Measurements from ENCODE around the gene LUC7L3. TPM values are rescaled to one million over a fixed set of nuclear protein-coding genes. Genes with fewer than 3 reads are reported as not detected.

The LUC7L3 gene
- total and polyA plus RNA-seq, 10 of the 15 experiments (the other 5 are each of a cell fraction or from before 2014, with no cell fraction given): 51.3 to 176 (median 149) TPM

DNA sequence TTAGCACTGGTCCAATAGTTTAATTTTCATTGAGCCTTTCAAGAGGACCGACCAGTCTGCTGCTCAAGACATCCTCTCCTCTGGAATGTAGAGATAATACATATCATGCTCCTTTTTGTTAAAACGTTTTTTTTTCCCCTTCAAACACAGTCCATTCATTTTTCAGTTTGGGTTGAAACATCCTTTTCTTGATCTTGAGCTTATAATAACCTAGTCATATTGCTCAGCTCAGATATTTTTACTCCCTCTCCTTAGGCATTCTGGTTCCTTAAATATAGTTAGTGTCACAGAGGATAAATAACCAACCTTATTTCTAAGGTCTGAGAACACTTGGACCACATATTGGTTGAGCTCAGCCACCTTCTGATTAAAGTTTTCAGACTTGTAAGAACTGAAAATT lies 35.1 kb downstream of the LUC7L3 start:
- TF ChIP-seq EED (IDR thresholded peaks at IDR 0.05; ENCODE audit: low read depth) (no peak), TAF1 (IDR thresholded peaks at IDR 0.05; ENCODE audit: borderline replicate concordance, low read depth, low read length) (no peak), BACH1 (IDR thresholded peaks at IDR 0.05; ENCODE audit: borderline replicate concordance) (no peak), EGR1 (IDR thresholded peaks at IDR 0.05; ENCODE audit: borderline replicate concordance in 1 of 2, low read depth in 2 of 2, low read length in 2 of 2) (no peak), NBN (IDR thresholded peaks at IDR 0.05) (no peak), YY1 (IDR thresholded peaks at IDR 0.05; ENCODE audit: low read depth, low read length) (no peak), ZNF274 (IDR thresholded peaks at IDR 0.05; ENCODE audit: insufficient read depth, insufficient read length) (no peak), ZNF384 (IDR thresholded peaks at IDR 0.05; ENCODE audit: borderline replicate concordance, low read depth, low read length) (no peak), RCOR1 (conservative IDR thresholded peaks at IDR 0.05; ENCODE audit: low read depth, low read length) (no peak), PAX5 (IDR thresholded peaks at IDR 0.05; ENCODE audit: borderline replicate concordance, low read depth, low read length) (no peak), YBX1 (IDR thresholded peaks at IDR 0.05) (no peak), STAT1 (conservative IDR thresholded peaks at IDR 0.05) (no peak), IKZF1 (conservative IDR thresholded peaks at IDR 0.05) (no peak), KLF5 (IDR thresholded peaks at IDR 0.05; ENCODE audit: partially characterized antibody) (no peak), RFX5 (IDR thresholded peaks at IDR 0.05; ENCODE audit: low read depth, low read length) (no peak), NFIC (IDR thresholded peaks at IDR 0.05; ENCODE audit: low read depth, low read length) (no peak), FOS (IDR thresholded peaks at IDR 0.05; ENCODE audit: borderline replicate concordance, extremely low read depth, insufficient read length) (no peak)
- TF ChIP-seq, protein P1, sequence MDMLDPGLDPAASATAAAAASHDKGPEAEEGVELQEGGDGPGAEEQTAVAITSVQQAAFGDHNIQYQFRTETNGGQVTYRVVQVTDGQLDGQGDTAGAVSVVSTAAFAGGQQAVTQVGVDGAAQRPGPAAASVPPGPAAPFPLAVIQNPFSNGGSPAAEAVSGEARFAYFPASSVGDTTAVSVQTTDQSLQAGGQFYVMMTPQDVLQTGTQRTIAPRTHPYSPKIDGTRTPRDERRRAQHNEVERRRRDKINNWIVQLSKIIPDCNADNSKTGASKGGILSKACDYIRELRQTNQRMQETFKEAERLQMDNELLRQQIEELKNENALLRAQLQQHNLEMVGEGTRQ (IDR thresholded peaks at IDR 0.05; ENCODE audit: borderline replicate concordance, low read depth, low read length): no peak
- TF ChIP-seq, protein P2, sequence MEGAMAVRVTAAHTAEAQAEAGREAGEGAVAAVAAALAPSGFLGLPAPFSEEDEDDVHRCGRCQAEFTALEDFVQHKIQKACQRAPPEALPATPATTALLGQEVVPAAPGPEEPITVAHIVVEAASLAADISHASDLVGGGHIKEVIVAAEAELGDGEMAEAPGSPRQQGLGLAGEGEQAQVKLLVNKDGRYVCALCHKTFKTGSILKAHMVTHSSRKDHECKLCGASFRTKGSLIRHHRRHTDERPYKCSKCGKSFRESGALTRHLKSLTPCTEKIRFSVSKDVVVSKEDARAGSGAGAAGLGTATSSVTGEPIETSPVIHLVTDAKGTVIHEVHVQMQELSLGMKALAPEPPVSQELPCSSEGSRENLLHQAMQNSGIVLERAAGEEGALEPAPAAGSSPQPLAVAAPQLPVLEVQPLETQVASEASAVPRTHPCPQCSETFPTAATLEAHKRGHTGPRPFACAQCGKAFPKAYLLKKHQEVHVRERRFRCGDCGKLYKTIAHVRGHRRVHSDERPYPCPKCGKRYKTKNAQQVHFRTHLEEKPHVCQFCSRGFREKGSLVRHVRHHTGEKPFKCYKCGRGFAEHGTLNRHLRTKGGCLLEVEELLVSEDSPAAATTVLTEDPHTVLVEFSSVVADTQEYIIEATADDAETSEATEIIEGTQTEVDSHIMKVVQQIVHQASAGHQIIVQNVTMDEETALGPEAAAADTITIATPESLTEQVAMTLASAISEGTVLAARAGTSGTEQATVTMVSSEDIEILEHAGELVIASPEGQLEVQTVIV (IDR thresholded peaks at IDR 0.05; ENCODE audit: borderline replicate concordance, partially characterized antibody): no peak
- no peak overlapping the region for H3K4me3 ChIP-seq
- intact Hi-C loops (cut with micrococcal nuclease; ENCODE audit: unreplicated experiment) (no loop called here), in situ Hi-C loops (cut with MboI) (no loop called here)
- no TSS peak for BruUV-seq (replicated peaks)
- no peaks in the 10 kb centered on the region for H3K79me2 ChIP-seq (ENCODE audit: control insufficient read depth, insufficient read depth, low read length)
- H3K9me3 ChIP-seq (replicated peaks; ENCODE audit: control insufficient read depth, insufficient read depth, low read length): no peaks in the 10 kb centered on the region
- H2AFZ ChIP-seq (ENCODE audit: control insufficient read depth, low read depth, low read length): no peak overlapping the region
- peaks cover 2 to 19% of the 10 kb centered on the region in 2 experiments for H3K36me3 ChIP-seq (ENCODE audit: control insufficient read depth in 2 of 2, insufficient read depth in 2 of 2, low read length in 1 of 2)
- no peak overlapping the region for H3K9ac ChIP-seq (ENCODE audit: control insufficient read depth, insufficient read depth, low read length)
- ChIA-PET RAD21 (ENCODE audit: unreplicated experiment) (no interaction called here), POLR2A (no interaction called here), SMC1A (ENCODE audit: uncharacterized antibody, unreplicated experiment) (interaction anchor here (1.0 to 1.5 kb wide), 3 partner anchors 9 to 22 kb away, joined by 3 to 4 read pairs (median 3); no protein-coding TSS in a partner anchor), CTCF (interaction anchor here (0.9 to 3.4 kb wide), 3 partner anchors 9 to 28 kb away, joined by 3 to 15 read pairs (median 3); no protein-coding TSS in a partner anchor)
- H3K4me2 ChIP-seq (ENCODE audit: control insufficient read depth, insufficient read depth): no peak overlapping the region
- ATAC-seq (no peak), DNase-seq (ENCODE audit: low read depth, low spot score) (no peak), FAIRE-seq (no peak)
- H3K27ac ChIP-seq (ENCODE audit: control insufficient read depth, insufficient read depth): no peak overlapping the region
- H3K27me3 ChIP-seq (replicated peaks in 1 of 2; ENCODE audit: control insufficient read depth in 2 of 2, insufficient read depth in 2 of 2, low read length in 1 of 2): no peaks in the 10 kb centered on the region
- no peaks in the 10 kb centered on the region for H3K4me1 ChIP-seq (ENCODE audit: control insufficient read depth, insufficient read depth, low read length)
- no peaks in the 10 kb centered on the region for H4K20me1 ChIP-seq (ENCODE audit: control insufficient read depth, insufficient read depth)
- 50% methylated on average over 2 of the region's 2 CpGs for WGBS (ENCODE audit: insufficient coverage, insufficient replicate concordance, low lambda C conversion rate, missing lambda C conversion rate)

Measured in GM12878 (cell line).